ENCODE results near the gene NOC2L. TPM values are rescaled to one million over a fixed set of nuclear protein-coding genes. Genes with fewer than 3 reads are reported as not detected.
A peak's percentile ranks its signal among the peaks of the same experiment; 100 is the strongest.

Gene NOC2L
- total RNA-seq, 1 donor from 2014 or later: 95.5 TPM

GRCh38 chr1:966135-966703 lies 7.2 kb upstream of the NOC2L start, which contains the start of gene PLEKHN1:
PLEKHN1 (plus strand) TSS chr1:966482; CDS start chr1:966532, 50 bp downstream.
- intact Hi-C loops (cut with micrococcal nuclease): loop anchor here (5.0 kb wide), 1 partner anchor 44 kb away; the partner anchor contains the start of gene SAMD11
- POLR2A ChIA-PET: interaction anchor here (1.0 to 1.2 kb wide), 4 partner anchors 10 to 409 kb away, joined by 3 to 5 read pairs (median 4); partner anchors contain the start of gene AURKAIP1

DNA sequence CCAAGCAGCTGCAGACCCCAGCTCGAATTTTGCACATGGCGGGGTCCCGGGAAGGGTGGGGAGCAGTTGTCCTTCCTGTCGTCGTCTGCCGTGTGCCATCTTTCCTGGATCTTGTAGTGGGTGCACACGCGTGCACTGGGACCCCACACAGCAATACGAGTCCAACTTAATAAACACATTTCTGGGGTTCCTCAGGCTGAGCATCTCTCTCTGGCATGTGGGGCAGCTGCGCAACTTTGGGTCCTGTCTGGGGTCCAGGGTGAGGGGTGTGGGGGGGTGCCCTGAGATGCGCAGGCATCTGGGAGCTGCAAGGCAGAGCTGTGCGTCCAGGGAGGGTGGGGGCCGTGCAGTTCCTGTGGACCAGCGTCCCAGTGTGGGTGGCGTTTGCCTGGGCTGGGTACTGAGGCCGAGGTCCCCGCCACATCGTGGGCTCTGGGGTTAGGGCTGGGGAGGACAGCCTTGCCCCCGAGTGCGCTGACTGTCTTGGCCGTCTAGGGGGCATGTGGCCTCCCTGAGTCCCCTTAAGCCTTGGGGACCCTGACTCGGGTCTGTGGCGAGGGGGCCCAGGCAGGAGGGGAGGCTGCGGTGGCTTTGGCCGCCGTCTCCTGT lies 6.6 kb upstream of the NOC2L start:
- ChIA-PET POLR2A (no interaction called here), CTCF (no interaction called here)
- Mint-ChIP-seq H3K27ac (no peak overlapping the region), H3K9me3 (no peaks in the 10 kb centered on the region), H3K36me3 (ENCODE audit: low read depth) (peaks cover 1% of the 10 kb centered on the region), H3K4me1 (peaks cover 11% of the 10 kb centered on the region), H3K4me3 (no peak overlapping the region), H3K27me3 (peaks cover 4% of the 10 kb centered on the region)
- no peak for ATAC-seq (ENCODE audit: low read depth)
- TF ChIP-seq, protein P1, sequence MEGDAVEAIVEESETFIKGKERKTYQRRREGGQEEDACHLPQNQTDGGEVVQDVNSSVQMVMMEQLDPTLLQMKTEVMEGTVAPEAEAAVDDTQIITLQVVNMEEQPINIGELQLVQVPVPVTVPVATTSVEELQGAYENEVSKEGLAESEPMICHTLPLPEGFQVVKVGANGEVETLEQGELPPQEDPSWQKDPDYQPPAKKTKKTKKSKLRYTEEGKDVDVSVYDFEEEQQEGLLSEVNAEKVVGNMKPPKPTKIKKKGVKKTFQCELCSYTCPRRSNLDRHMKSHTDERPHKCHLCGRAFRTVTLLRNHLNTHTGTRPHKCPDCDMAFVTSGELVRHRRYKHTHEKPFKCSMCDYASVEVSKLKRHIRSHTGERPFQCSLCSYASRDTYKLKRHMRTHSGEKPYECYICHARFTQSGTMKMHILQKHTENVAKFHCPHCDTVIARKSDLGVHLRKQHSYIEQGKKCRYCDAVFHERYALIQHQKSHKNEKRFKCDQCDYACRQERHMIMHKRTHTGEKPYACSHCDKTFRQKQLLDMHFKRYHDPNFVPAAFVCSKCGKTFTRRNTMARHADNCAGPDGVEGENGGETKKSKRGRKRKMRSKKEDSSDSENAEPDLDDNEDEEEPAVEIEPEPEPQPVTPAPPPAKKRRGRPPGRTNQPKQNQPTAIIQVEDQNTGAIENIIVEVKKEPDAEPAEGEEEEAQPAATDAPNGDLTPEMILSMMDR (IDR thresholded peaks at IDR 0.05): no peak
- intact Hi-C loops (cut with micrococcal nuclease): loop anchor here (5.0 kb wide), 1 partner anchor 43 kb away; the partner anchor contains the start of gene SAMD11
- no peak for DNase-seq

More at GRCh38 chr1:966135-966703, 7.2 kb upstream of the NOC2L start, which contains the start of gene PLEKHN1:
- CTCF ChIA-PET: interaction anchor here (1.1 to 1.2 kb wide), 2 partner anchors 17 to 61 kb away, joined by 3 to 4 read pairs; no protein-coding TSS in a partner anchor
- no peaks in the 10 kb centered on the region for H3K9me3 Mint-ChIP-seq
- TF ChIP-seq, protein P1 (IDR thresholded peaks at IDR 0.05): no peak
- no peak within 1 kb of the TSS for H3K27ac Mint-ChIP-seq
- DNase-seq (peak; percentile 37), ATAC-seq (ENCODE audit: low read depth) (peak; percentile 53)
- peaks cover 11% of the 10 kb centered on the region for H3K4me1 Mint-ChIP-seq
- peaks cover 1% of the 10 kb centered on the region for H3K36me3 Mint-ChIP-seq (ENCODE audit: low read depth)
- H3K4me3 Mint-ChIP-seq: peak within 1 kb of the TSS; percentile 83
- H3K27me3 Mint-ChIP-seq: peaks cover 4% of the 10 kb centered on the region

DNA sequence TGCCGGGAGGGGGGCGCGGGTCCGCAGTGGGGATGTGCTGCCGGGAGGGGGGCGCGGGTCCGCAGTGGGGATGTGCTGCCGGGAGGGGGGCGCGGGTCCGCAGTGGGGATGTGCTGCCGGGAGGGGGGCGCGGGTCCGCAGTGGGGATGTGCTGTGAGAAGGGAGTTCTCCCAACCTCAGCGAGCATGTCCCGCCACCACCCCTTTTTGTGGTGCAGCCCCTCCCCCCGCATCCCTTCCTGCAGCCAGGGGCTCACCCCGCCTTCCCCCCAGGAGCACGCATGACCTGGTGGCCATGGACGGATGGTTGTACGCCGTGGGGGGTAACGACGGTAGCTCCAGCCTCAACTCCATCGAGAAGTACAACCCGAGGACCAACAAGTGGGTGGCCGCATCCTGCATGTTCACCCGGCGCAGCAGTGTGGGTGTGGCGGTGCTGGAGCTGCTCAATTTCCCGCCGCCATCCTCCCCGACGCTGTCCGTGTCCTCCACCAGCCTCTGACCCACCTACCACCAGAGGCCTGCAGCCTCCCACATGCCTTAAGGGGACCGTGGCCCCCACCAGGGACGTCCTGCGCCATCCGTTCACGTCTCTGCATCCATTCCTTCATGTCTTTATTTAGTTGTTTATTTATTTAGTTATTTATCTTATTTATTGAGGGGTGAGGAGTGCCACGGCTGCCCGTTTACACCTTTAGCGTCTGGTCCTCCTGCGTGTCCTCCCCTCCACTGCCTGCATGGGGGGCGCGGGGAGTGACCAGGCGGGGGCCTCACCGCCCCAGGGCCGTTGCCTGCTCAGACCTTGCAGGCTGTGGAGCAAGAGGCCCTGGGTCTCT lies 5.9 kb upstream of the NOC2L start:
- TF ChIP-seq, protein P1 (IDR thresholded peaks at IDR 0.05): no peak
- H3K36me3 Mint-ChIP-seq (ENCODE audit: low read depth): peaks cover 1% of the 10 kb centered on the region
- peaks cover 4% of the 10 kb centered on the region for H3K27me3 Mint-ChIP-seq
- no peak overlapping the region for H3K27ac Mint-ChIP-seq
- peaks cover 12% of the 10 kb centered on the region for H3K4me1 Mint-ChIP-seq
- ChIA-PET CTCF (no interaction called here), POLR2A (no interaction called here)
- intact Hi-C loops (cut with micrococcal nuclease): loop anchor here (5.0 kb wide), 2 partner anchors 43 to 58 kb away; partner anchors contain the start of gene SAMD11
- H3K9me3 Mint-ChIP-seq: no peaks in the 10 kb centered on the region
- H3K4me3 Mint-ChIP-seq: no peak overlapping the region
- ATAC-seq (ENCODE audit: low read depth) (no peak), DNase-seq (no peak)

GRCh38 chr1:963746-964525 lies 4.9 kb upstream of the NOC2L start:
- intact Hi-C loops (cut with micrococcal nuclease): loop anchor here (5.0 kb wide), 1 partner anchor 57 kb away; no protein-coding TSS in a partner anchor
- CTCF ChIA-PET: interaction anchor here (1.1 kb wide), 1 partner anchor 12 kb away, joined by 3 read pairs; no protein-coding TSS in a partner anchor
- Mint-ChIP-seq H3K27me3 (no peaks in the 10 kb centered on the region), H3K4me1 (peaks cover 12% of the 10 kb centered on the region), H3K27ac (no peak overlapping the region), H3K9me3 (no peaks in the 10 kb centered on the region), H3K36me3 (ENCODE audit: low read depth) (peaks cover 1% of the 10 kb centered on the region), H3K4me3 (no peak overlapping the region)
- POLR2A ChIA-PET: no interaction called here
- no peak for DNase-seq
- ATAC-seq (ENCODE audit: low read depth): no peak
- TF ChIP-seq, protein P1 (IDR thresholded peaks at IDR 0.05): no peak

All from activated B cell treated with CpG ODN at 0.5 μM for 24 hours (primary cell).